ENCODE results near the gene MPG. TPM values are rescaled to one million over a fixed set of nuclear protein-coding genes. Genes with fewer than 3 reads are reported as not detected.

MPG gene
- total RNA-seq, 6 experiments from 2014 or later, result 92.3 to 104 (median 96.9) TPM

DNA sequence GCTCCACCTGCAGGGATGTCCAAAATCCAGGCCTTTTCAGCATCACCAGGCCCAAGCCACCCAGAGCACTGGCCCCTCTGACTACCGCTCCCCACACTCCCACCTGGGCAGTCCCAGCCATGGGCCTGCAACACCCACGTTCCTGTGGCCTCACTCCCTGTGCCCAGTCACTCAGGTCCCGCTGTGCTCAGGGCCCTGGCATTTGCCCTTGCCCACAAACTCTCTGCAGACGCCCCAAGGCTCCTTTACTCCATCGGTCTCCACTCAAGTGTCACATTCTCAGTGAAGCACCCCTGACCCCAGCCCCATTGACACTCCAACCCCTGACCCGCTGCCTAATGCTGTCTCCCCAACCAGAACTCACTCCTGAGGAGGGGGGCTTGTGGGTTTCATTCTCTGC lies 23.6 kb downstream of the MPG start:
- no peaks in the 10 kb centered on the region for H3K9me3 Mint-ChIP-seq
- peaks cover 11% of the 10 kb centered on the region for H3K36me3 Mint-ChIP-seq (ENCODE audit: low read depth)
- H3K27ac Mint-ChIP-seq, result peak overlapping the region; percentile 59
- TF ChIP-seq, protein P1, sequence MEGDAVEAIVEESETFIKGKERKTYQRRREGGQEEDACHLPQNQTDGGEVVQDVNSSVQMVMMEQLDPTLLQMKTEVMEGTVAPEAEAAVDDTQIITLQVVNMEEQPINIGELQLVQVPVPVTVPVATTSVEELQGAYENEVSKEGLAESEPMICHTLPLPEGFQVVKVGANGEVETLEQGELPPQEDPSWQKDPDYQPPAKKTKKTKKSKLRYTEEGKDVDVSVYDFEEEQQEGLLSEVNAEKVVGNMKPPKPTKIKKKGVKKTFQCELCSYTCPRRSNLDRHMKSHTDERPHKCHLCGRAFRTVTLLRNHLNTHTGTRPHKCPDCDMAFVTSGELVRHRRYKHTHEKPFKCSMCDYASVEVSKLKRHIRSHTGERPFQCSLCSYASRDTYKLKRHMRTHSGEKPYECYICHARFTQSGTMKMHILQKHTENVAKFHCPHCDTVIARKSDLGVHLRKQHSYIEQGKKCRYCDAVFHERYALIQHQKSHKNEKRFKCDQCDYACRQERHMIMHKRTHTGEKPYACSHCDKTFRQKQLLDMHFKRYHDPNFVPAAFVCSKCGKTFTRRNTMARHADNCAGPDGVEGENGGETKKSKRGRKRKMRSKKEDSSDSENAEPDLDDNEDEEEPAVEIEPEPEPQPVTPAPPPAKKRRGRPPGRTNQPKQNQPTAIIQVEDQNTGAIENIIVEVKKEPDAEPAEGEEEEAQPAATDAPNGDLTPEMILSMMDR (IDR thresholded peaks at IDR 0.05), result no peak
- no peak for DNase-seq
- peaks cover 2% of the 10 kb centered on the region; the same call in 1 of the 2 replicates for H3K27me3 Mint-ChIP-seq (ENCODE audit: insufficient read depth)
- peaks cover 30% of the 10 kb centered on the region for H3K4me1 Mint-ChIP-seq (ENCODE audit: low read depth)
- H3K4me3 Mint-ChIP-seq, result no peak overlapping the region

DNA sequence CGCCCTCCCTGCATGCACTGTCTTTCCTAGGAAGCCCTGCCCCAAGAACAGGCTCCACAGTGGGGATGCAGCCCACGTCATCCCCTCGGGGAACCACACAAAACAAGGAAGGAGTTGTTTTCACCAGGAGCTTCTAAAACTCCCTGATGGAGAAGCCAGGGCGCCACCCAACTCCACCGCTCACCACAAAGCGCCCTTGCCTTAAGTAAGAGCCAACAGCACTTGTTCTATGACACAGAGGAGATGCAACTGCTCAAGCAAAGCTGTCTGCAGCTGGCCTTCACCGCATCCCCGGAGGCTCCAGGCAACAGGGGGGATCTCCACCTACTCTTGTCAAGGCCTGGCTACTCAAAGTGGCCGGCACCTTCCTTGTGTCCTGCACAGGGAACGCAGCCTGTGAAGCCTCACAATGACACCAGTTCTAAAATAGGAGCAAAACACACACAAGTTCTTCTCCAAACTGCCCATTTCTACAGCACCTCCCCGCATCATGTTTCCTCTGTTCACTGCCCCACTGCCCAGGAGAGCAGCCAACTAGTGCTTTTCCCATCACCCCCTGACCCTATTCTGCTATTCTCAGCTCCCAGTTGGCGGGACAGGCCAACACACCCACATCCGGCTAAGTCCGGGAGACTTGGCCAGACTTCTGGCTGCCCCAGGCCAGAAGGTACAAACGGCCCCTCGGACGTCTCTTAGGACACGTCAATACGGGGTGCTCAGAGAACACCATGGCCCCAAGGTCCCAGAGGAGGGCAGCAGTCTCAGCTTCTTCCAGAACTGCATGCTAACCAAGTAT lies 24.2 kb downstream of the MPG start:
- H3K27ac Mint-ChIP-seq, result peak overlapping the region; percentile 46
- H3K9me3 Mint-ChIP-seq, result no peaks in the 10 kb centered on the region
- peaks cover 2% of the 10 kb centered on the region; the same call in 1 of the 2 replicates for H3K27me3 Mint-ChIP-seq (ENCODE audit: insufficient read depth)
- peaks cover 31% of the 10 kb centered on the region for H3K4me1 Mint-ChIP-seq (ENCODE audit: low read depth)
- no peak overlapping the region for H3K4me3 Mint-ChIP-seq
- TF ChIP-seq, protein P1 (IDR thresholded peaks at IDR 0.05), result no peak
- H3K36me3 Mint-ChIP-seq (ENCODE audit: low read depth), result peaks cover 11% of the 10 kb centered on the region
- no peak for DNase-seq

DNA sequence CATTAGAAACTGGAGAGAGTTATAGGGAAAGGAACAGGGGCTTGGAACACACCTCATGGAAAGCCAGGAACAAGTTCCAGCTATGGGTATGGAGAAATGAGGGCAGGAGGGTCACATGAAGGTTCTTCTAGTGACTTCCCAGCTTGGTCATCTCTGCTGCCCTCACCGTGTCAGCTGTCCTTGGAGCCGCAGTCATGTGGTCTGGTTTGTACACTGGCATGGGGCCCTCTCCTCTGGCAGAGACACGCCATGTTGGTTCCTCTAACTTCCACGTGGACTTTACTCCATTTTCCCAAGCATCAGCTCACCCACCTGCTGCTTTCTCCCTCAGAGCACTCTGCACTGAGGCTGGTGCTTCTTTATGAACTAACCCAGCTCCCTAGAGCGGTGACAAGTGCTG lies 26.3 kb downstream of the MPG start:
- Mint-ChIP-seq H3K36me3 (ENCODE audit: low read depth) (peaks cover 7% of the 10 kb centered on the region; the same call in 1 of the 2 replicates), H3K4me3 (no peak overlapping the region), H3K27ac (no peak overlapping the region), H3K4me1 (ENCODE audit: low read depth) (peaks cover 24% of the 10 kb centered on the region), H3K9me3 (no peaks in the 10 kb centered on the region), H3K27me3 (ENCODE audit: insufficient read depth) (no peaks in the 10 kb centered on the region; the same call in none of the 2 replicates)
- TF ChIP-seq, protein P1 (IDR thresholded peaks at IDR 0.05), result no peak
- DNase-seq, result no peak

DNA sequence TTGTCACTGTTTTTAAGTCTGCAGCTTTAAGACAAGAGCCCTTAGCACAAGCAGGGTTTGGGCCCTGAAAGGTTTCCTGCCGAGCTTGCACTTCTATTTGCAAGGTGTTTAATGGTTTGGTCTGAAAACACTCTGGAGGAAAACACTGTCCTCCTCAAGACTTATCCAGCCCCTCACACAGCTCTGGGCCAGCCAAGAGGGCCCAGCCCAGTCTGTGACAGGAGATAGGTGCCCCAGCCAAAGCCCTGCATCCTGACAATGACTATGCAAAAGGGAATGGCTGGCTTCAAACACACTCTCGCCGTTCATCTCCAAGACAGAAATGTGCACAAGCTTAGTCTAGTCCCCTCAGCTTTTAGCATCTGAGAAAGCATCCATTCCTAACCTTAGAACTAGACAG lies 26.9 kb downstream of the MPG start:
- Mint-ChIP-seq H3K4me1 (ENCODE audit: low read depth) (peaks cover 24% of the 10 kb centered on the region), H3K27ac (no peak overlapping the region), H3K27me3 (ENCODE audit: insufficient read depth) (no peaks in the 10 kb centered on the region; the same call in none of the 2 replicates), H3K9me3 (no peaks in the 10 kb centered on the region), H3K4me3 (no peak overlapping the region), H3K36me3 (ENCODE audit: low read depth) (peaks cover 10% of the 10 kb centered on the region; the same call in 1 of the 2 replicates)
- no peak for DNase-seq
- TF ChIP-seq, protein P1 (IDR thresholded peaks at IDR 0.05), result no peak

DNA sequence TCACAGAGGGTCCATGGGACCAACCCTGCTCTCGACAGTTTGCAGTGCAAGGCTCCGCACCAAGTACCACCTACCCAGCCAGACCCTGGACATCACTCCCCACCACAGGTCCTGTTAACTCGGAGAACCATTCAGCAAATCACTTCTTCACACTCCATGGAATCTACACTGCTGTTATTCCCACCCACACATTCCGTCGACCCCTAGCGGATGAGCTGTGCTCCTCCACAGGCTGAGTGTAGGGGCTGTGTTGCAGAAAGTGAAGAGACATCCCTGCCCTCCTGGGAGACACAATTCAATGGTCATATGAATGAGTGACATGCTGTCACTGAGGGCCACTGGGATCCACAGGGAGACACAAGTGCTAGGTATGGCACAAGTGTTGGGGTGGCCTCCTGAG lies 27.5 kb downstream of the MPG start:
- no peak overlapping the region for H3K27ac Mint-ChIP-seq
- no peak for DNase-seq
- H3K9me3 Mint-ChIP-seq, result no peaks in the 10 kb centered on the region
- H3K4me1 Mint-ChIP-seq (ENCODE audit: low read depth), result peaks cover 24% of the 10 kb centered on the region
- no peaks in the 10 kb centered on the region; the same call in none of the 2 replicates for H3K27me3 Mint-ChIP-seq (ENCODE audit: insufficient read depth)
- H3K4me3 Mint-ChIP-seq, result no peak overlapping the region
- peaks cover 10% of the 10 kb centered on the region; the same call in 1 of the 2 replicates for H3K36me3 Mint-ChIP-seq (ENCODE audit: low read depth)
- TF ChIP-seq, protein P1 (IDR thresholded peaks at IDR 0.05), result no peak

All from HFFc6 (cell line).